Activated CD4-positive, CD25-positive, alpha-beta regulatory T cell treated with anti-CD3 and anti-CD28 coated beads, Interleukin-2, amount 50 U/mL, for 24 hours (primary cell): ENCODE data around the gene RAB3IP.
"Not testable (repeated sequence)": the region's sequence is repeated elsewhere in the genome, so short reads cannot be mapped to it uniquely, and the experiment has no call there.

ENCODE experiments used
- ATAC-seq, 2 donors: fragments of 150-1000 bp; cut with Tn5 transposase; one replicate each; pipeline ENCODE4 v1.10.0; 2021; ENCODE audit warnings: mild to moderate bottlenecking in 1 of 2, moderate library complexity in 1 of 2

Gene RAB3IP

GRCh38 chr12:69836015-69836414 is 97.4 kb downstream of the RAB3IP start:
- no peak for ATAC-seq

DNA sequence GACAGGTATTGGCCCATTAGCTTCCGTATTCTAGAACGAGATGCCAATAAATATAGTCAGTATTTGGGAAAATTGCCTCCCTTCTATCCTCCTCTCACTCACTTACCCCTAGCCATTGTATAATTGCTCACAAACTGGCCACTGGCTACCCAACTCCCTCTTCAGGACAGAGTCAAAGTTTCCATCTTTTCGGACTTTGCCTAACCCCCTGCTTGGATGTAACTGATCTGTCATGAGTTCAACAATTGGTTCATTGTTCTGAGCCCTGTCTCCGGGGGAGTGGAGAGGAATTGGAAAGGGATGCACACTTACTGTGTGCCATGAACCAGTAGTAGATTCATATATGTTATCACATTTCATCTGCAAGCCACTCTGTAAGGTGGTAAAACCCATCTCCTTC is 98.5 kb downstream of the RAB3IP start:
- no peak for ATAC-seq

- ATAC-seq: no peak
Observed at GRCh38 chr12:69837657-69838415, 99.2 kb downstream of the RAB3IP start.

DNA sequence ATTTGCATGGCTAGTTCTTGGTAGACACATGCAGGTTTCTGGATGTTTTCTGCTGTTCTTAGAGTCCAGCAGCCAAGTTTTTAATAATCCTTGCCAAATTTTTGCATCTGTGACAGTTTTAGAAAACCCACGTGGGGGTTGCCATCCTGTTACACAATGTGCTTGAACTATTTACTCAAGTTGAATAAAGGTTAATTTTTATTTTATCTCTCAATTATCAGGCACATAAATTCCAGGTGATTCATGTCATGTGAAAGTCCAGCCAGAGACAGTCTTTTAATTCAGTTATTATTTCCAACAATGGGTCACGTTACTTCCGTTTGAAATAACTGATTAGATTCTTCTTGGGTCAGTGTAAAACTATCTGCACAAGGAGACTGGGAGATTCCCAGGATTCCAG is 102.1 kb downstream of the RAB3IP start:
- no peak for ATAC-seq

- no peak for ATAC-seq
Observed at GRCh38 chr12:69843608-69844007, 104.9 kb downstream of the RAB3IP start.

- ATAC-seq: no peak
Observed at GRCh38 chr12:69844416-69844815, 105.8 kb downstream of the RAB3IP start.

GRCh38 chr12:69844836-69845235 is 106.2 kb downstream of the RAB3IP start:
- no peak for ATAC-seq

GRCh38 chr12:69846976-69847375 is 108.3 kb downstream of the RAB3IP start:
- no peak for ATAC-seq

DNA sequence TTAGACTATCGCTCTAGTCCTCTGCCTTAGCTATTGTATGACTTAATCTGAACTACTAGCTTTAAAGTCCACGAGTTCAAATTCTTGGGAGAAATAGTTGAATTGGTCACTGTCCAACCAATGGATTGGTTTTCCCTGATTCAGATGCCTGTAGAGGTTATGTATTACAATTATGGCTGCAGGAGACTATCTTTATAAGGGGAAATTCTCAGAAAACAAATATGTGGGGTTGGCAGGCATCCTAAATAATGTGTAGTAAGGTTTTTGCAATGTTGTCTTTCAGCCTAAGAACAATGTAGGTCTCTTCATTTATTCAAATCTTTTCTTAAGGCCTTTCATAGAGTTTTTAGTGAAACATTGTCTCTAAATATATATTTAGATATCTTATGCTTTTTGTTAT is 113.3 kb downstream of the RAB3IP start:
- ATAC-seq: no peak

GRCh38 chr12:69853176-69853961 is 114.7 kb downstream of the RAB3IP start:
- ATAC-seq: not testable (repeated sequence)

DNA sequence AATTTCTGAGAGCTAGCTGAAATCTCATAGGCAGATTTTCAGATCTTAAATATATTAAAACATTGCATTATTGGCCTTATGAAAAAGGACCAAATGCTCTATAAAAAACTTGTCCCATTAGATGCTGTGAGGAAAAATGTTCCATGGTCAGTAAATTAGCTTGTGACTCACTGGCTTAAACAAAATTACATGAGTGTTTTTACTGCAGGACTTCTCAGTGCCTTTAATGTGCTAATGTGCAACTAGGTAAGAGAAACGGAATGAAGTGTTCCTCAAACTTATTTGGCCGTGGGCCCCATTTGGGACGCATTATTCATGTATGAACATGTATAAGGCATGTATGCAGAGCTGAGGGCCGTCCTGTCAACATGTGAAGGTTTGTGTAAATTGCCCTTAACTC is 128.0 kb downstream of the RAB3IP start:
- ATAC-seq: no peak

GRCh38 chr12:69868695-69869094 is 130.0 kb downstream of the RAB3IP start:
- no peak for ATAC-seq

DNA sequence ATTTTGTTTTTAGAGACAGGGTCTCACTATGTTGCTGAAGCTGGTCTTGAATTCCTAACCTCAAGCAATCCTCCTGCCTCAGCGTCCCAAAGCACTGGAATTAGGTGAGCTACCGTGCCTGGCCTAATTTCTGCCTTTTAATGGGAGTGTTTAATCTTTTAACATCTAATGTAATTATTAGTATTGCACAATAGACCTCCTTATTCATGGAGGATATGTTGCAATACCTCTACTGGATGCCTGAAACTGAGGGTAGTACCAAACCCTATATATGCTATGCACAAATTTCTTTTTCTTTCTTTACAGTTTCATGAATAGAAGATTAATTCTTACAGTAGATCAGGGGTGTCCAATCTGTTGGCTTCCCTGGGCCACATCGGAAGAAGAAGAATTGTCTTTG is 134.1 kb downstream of the RAB3IP start:
- no peak for ATAC-seq
